ENCODE measurements around the gene SLC22A2.
"Not testable (repeated sequence)": the region's sequence is repeated elsewhere in the genome, so short reads cannot be mapped to it uniquely, and the experiment has no call there.

The SLC22A2 gene

DNA sequence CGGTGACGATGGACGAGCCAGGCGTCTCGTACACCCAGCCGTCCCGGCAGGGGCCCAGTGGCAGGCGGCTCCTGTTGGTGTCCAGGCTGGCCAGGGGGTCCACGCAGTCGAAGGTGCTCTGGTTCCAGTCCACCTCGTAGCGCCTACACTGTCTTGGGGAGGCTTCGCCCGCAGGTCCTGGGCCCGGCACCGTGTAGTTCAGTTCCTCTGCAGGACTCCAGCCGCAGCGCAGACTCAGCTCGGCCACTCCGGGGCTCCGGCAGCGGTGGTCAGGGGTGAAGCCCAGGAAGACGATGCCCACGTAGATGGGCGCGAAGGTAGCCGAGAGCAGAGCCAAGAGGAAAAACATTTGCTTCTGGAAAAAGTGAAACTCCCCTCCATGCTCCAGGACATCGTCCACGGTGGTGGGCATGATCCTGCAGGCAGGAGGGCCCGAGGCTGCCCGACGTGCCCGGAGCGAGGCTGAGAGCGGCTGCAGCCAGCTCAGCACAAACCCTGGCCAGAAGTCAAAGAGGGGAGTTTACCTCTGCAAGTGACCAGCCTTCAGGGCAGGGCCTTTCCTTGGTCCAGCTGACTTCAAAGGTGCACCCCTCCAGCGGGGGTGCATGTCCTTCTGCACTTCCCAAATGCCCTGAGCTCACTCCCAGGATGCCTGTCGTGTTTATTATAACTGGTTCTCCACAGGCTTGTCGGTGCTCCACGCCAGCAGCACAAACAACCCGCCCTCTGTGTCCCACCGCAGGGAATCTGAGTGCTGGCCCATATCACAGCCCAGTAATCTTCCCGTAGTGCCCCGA is at the start of gene SLC22A2:
Gene SLC22A2 (minus strand): TSS at position 476 of the 797 bp plus-strand sequence. CDS start 64 bp downstream, at position 412.
- Histone ChIP-seq H3K27ac (no peak within 1 kb of the TSS), H3K79me2 (no peaks in the 10 kb centered on the region), H3K27me3 (ENCODE audit: control insufficient read depth, insufficient read depth, low read length) (no peaks in the 10 kb centered on the region), H3K36me3 (ENCODE audit: control insufficient read depth, insufficient read depth, low read length) (no peaks in the 10 kb centered on the region), H2AFZ (peak within 1 kb of the TSS; percentile 54), H3K9me3 (ENCODE audit: control insufficient read depth, low read length) (no peaks in the 10 kb centered on the region), H3K9ac (no peak within 1 kb of the TSS), H3K4me3 (ENCODE audit: low read depth, low read length) (no peak within 1 kb of the TSS), H3K4me1 (peaks cover 3% of the 10 kb centered on the region), H3K4me2 (ENCODE audit: low read length) (no peak within 1 kb of the TSS)
- TF ChIP-seq, protein P1, sequence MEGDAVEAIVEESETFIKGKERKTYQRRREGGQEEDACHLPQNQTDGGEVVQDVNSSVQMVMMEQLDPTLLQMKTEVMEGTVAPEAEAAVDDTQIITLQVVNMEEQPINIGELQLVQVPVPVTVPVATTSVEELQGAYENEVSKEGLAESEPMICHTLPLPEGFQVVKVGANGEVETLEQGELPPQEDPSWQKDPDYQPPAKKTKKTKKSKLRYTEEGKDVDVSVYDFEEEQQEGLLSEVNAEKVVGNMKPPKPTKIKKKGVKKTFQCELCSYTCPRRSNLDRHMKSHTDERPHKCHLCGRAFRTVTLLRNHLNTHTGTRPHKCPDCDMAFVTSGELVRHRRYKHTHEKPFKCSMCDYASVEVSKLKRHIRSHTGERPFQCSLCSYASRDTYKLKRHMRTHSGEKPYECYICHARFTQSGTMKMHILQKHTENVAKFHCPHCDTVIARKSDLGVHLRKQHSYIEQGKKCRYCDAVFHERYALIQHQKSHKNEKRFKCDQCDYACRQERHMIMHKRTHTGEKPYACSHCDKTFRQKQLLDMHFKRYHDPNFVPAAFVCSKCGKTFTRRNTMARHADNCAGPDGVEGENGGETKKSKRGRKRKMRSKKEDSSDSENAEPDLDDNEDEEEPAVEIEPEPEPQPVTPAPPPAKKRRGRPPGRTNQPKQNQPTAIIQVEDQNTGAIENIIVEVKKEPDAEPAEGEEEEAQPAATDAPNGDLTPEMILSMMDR (IDR thresholded peaks at IDR 0.05), result no peak

GRCh38 chr6:160305926-160306713 is 47.5 kb upstream of the SLC22A2 start:
- H3K9ac ChIP-seq, result no peak overlapping the region
- no peaks in the 10 kb centered on the region for H3K36me3 ChIP-seq (ENCODE audit: control insufficient read depth, insufficient read depth, low read length)
- no peak overlapping the region for H3K27ac ChIP-seq
- no peaks in the 10 kb centered on the region for H3K79me2 ChIP-seq
- no peaks in the 10 kb centered on the region for H3K4me1 ChIP-seq
- TF ChIP-seq, protein P1 (IDR thresholded peaks at IDR 0.05), result no peak
- H3K27me3 ChIP-seq (ENCODE audit: control insufficient read depth, insufficient read depth, low read length), result no peaks in the 10 kb centered on the region
- H3K4me3 ChIP-seq (ENCODE audit: low read depth, low read length), result no peak overlapping the region
- no peaks in the 10 kb centered on the region for H3K9me3 ChIP-seq (ENCODE audit: control insufficient read depth, low read length)
- H2AFZ ChIP-seq, result no peak overlapping the region
- no peak overlapping the region for H3K4me2 ChIP-seq (ENCODE audit: low read length)

GRCh38 chr6:160303806-160304205 is 45.2 kb upstream of the SLC22A2 start:
- Histone ChIP-seq H3K9me3 (ENCODE audit: control insufficient read depth, low read length) (no peaks in the 10 kb centered on the region), H3K36me3 (ENCODE audit: control insufficient read depth, insufficient read depth, low read length) (no peaks in the 10 kb centered on the region)

GRCh38 chr6:160302431-160303082 is 43.9 kb upstream of the SLC22A2 start:
- H3K4me1 ChIP-seq; H3K27me3 ChIP-seq (ENCODE audit: control insufficient read depth, insufficient read depth, low read length); H2AFZ ChIP-seq; H3K27ac ChIP-seq; H3K9me3 ChIP-seq (ENCODE audit: control insufficient read depth, low read length); H3K9ac ChIP-seq; H3K4me3 ChIP-seq (ENCODE audit: low read depth, low read length); H3K79me2 ChIP-seq; H3K4me2 ChIP-seq (ENCODE audit: low read length); H3K36me3 ChIP-seq (ENCODE audit: control insufficient read depth, insufficient read depth, low read length): not testable (repeated sequence)

More at GRCh38 chr6:160303806-160304205, 45.2 kb upstream of the SLC22A2 start:
- H3K4me1 ChIP-seq, result no peaks in the 10 kb centered on the region
- H3K79me2 ChIP-seq, result no peaks in the 10 kb centered on the region
- no peak overlapping the region for H3K4me3 ChIP-seq (ENCODE audit: low read depth, low read length)
- H3K4me2 ChIP-seq (ENCODE audit: low read length), result no peak overlapping the region
- H3K9ac ChIP-seq, result no peak overlapping the region
- TF ChIP-seq, protein P1 (IDR thresholded peaks at IDR 0.05), result no peak
- no peak overlapping the region for H3K27ac ChIP-seq
- no peaks in the 10 kb centered on the region for H3K27me3 ChIP-seq (ENCODE audit: control insufficient read depth, insufficient read depth, low read length)
- H2AFZ ChIP-seq, result no peak overlapping the region

DNA sequence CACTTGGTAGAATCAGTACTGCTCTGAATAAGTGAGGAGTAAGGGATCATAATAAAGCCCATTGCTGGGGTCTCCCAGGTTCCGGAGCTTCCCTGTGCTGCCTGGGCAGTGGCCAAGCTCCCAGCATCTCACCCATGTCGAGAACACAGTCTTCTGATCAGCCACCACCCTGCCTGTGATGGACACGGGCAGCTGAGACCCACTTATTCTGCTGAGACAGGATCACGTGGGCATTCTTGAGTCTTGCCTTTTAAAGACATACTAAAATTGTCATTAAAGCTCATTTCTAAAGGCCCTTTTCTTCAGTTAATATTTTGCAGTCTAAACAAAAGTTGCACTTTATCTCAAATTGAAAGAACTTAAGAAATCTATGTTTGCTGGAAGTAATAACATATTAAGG is 42.7 kb upstream of the SLC22A2 start:
- no peak overlapping the region for H3K9ac ChIP-seq
- H3K79me2 ChIP-seq, result no peaks in the 10 kb centered on the region
- no peak overlapping the region for H3K4me3 ChIP-seq (ENCODE audit: low read depth, low read length)
- no peaks in the 10 kb centered on the region for H3K27me3 ChIP-seq (ENCODE audit: control insufficient read depth, insufficient read depth, low read length)
- peak overlapping the region; percentile 15 for H2AFZ ChIP-seq
- no peaks in the 10 kb centered on the region for H3K9me3 ChIP-seq (ENCODE audit: control insufficient read depth, low read length)
- TF ChIP-seq, protein P1 (IDR thresholded peaks at IDR 0.05), result no peak
- H3K4me2 ChIP-seq (ENCODE audit: low read length), result no peak overlapping the region
- H3K36me3 ChIP-seq (ENCODE audit: control insufficient read depth, insufficient read depth, low read length), result no peaks in the 10 kb centered on the region
- H3K4me1 ChIP-seq, result no peaks in the 10 kb centered on the region
- no peak overlapping the region for H3K27ac ChIP-seq

All from parathyroid adenoma (tissue), 2 donors.